Right atrium auricular region (tissue), 2 donors: ENCODE results near the gene SEC22A. TPM values are rescaled to one million over a fixed set of nuclear protein-coding genes. Genes with fewer than 3 reads are reported as not detected.

Source experiments
- DNase-seq: peaks from one replicate; pipeline ENCODE4 v3.0.0-alpha.2; 2019; ENCODE audit warnings: low spot score
- H3K27ac ChIP-seq, 2 donors: fragments of 200-600 bp; sonication (generic); 1 replicate in 1 of 2; 2 replicates in 1 of 2; pipeline ENCODE4 v1.5.1; 2016 to 2019
- H3K27me3 ChIP-seq, 2 donors: fragments of 200-600 bp; sonication (generic); one replicate each; pipeline versions ENCODE4 v1.5.1 to v1.6.0; 2017 to 2019
- H3K36me3 ChIP-seq: fragments of 200-600 bp; sonication (generic); one replicate; pipeline ENCODE4 v1.5.1; 2016
- H3K4me1 ChIP-seq, 2 donors: fragments of 200-600 bp; sonication (generic); one replicate each; pipeline versions ENCODE4 v1.5.1 to v1.6.0; 2017 to 2019
- H3K4me3 ChIP-seq, 2 donors: fragments of 200-600 bp; sonication (generic); 1 replicate in 1 of 2; 2 replicates in 1 of 2; pipeline ENCODE4 v1.5.1; 2017 to 2019; ENCODE audit warnings: mild to moderate bottlenecking in 1 of 2, moderate library complexity in 1 of 2
- H3K9me3 ChIP-seq, 2 donors: fragments of 200-600 bp; sonication (generic); one replicate each; pipeline ENCODE4 v1.5.1; 2019
- total RNA-seq, 2 donors: library from RNA; depleted of rRNA; stranded (reverse); fragments of >200 nt; gene quantifications; one replicate each; pipeline ENCODE4 v1.1.0, GENCODE V29; 2016
- TF ChIP-seq, protein P1 (sequence below), 2 donors: fragments of 200-600 bp; sonication (generic); IDR thresholded peaks; one replicate each; pipeline ENCODE4 v1.5.1; 2019; ENCODE audit warnings: antibody characterized with exemption in 2 of 2

Gene SEC22A
- total RNA-seq, 2 donors from 2014 or later = 13.7 to 24.2 TPM

DNA sequence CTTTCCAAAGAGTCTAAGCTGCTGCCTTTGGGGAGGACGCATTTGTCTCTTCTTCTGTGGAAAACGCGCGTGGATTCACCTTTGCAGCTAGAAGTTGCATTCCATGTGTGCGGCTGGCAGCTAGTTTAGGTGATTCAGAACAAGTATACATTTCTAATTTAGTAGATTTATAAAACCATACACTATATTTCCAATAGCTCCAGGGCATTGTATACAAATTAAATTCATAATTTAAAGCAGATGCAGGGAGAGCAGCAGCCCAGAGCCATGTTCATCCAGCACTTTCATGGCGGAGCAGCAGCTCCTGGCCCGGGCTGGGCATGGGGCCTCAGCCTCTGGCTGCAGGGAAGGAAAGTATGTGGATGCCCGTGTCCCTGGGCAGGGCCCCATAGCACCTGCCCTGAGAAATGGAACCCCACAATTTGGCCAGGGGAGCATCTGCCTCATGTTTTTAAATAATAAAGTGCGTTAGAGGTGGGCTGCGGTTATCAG is 42.8 kb upstream of the SEC22A start:
- H3K27ac ChIP-seq = no peak overlapping the region
- no peaks in the 10 kb centered on the region for H3K27me3 ChIP-seq
- TF ChIP-seq, protein P1, sequence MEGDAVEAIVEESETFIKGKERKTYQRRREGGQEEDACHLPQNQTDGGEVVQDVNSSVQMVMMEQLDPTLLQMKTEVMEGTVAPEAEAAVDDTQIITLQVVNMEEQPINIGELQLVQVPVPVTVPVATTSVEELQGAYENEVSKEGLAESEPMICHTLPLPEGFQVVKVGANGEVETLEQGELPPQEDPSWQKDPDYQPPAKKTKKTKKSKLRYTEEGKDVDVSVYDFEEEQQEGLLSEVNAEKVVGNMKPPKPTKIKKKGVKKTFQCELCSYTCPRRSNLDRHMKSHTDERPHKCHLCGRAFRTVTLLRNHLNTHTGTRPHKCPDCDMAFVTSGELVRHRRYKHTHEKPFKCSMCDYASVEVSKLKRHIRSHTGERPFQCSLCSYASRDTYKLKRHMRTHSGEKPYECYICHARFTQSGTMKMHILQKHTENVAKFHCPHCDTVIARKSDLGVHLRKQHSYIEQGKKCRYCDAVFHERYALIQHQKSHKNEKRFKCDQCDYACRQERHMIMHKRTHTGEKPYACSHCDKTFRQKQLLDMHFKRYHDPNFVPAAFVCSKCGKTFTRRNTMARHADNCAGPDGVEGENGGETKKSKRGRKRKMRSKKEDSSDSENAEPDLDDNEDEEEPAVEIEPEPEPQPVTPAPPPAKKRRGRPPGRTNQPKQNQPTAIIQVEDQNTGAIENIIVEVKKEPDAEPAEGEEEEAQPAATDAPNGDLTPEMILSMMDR (IDR thresholded peaks at IDR 0.05) = no peak
- H3K4me3 ChIP-seq = no peak overlapping the region
- peaks cover 0 to 17% of the 10 kb centered on the region in 2 donors for H3K4me1 ChIP-seq
- no peak for DNase-seq
- H3K9me3 ChIP-seq = no peaks in the 10 kb centered on the region
- peaks cover 44% of the 10 kb centered on the region for H3K36me3 ChIP-seq

GRCh38 chr3:123159926-123160635 is 41.7 kb upstream of the SEC22A start:
- no peak overlapping the region for H3K27ac ChIP-seq
- no peak overlapping the region for H3K4me3 ChIP-seq
- H3K27me3 ChIP-seq = no peaks in the 10 kb centered on the region
- TF ChIP-seq, protein P1 (IDR thresholded peaks at IDR 0.05) = no peak
- H3K36me3 ChIP-seq = peaks cover 36% of the 10 kb centered on the region
- H3K9me3 ChIP-seq = peaks cover 0 to 4% of the 10 kb centered on the region in 2 donors
- no peak for DNase-seq
- H3K4me1 ChIP-seq = peaks cover 0 to 17% of the 10 kb centered on the region in 2 donors

GRCh38 chr3:123161167-123161566 is 40.6 kb upstream of the SEC22A start:
- DNase-seq = no peak
- TF ChIP-seq, protein P1 (IDR thresholded peaks at IDR 0.05) = no peak
- H3K36me3 ChIP-seq = peaks cover 30% of the 10 kb centered on the region

DNA sequence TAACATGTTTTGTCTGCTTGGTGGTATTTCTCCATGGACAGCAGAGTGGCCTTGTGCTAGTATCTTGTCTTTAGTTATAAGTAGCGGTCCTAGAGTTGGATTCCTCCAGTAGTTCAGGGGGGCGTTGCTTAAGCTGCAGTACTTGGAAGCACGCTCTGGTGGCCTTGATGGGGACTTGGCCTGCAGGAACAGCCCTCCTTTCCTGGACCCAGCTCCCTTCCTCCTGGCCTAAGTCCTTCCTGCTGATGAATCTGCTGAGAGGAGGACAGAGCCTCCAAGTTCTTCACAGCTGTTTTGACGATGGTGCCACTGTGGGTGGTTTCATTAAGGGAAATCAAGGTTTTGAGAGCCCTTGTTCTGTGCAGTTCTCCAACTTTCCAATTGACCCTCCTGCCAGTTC is 38.6 kb upstream of the SEC22A start:
- Histone ChIP-seq H3K9me3 (peaks cover 0 to 5% of the 10 kb centered on the region in 2 donors), H3K36me3 (peaks cover 20% of the 10 kb centered on the region), H3K4me3 (no peak overlapping the region), H3K27ac (no peak overlapping the region), H3K27me3 (no peaks in the 10 kb centered on the region), H3K4me1 (no peaks in the 10 kb centered on the region)
- DNase-seq = peak; percentile 21
- TF ChIP-seq, protein P1 (IDR thresholded peaks at IDR 0.05) = no peak

More at GRCh38 chr3:123161167-123161566, 40.6 kb upstream of the SEC22A start:
- no peaks in the 10 kb centered on the region for H3K27me3 ChIP-seq
- no peak overlapping the region for H3K27ac ChIP-seq
- H3K4me3 ChIP-seq = no peak overlapping the region
- H3K9me3 ChIP-seq = peaks cover 0 to 5% of the 10 kb centered on the region in 2 donors
- H3K4me1 ChIP-seq = peaks cover 0 to 17% of the 10 kb centered on the region in 2 donors

DNA sequence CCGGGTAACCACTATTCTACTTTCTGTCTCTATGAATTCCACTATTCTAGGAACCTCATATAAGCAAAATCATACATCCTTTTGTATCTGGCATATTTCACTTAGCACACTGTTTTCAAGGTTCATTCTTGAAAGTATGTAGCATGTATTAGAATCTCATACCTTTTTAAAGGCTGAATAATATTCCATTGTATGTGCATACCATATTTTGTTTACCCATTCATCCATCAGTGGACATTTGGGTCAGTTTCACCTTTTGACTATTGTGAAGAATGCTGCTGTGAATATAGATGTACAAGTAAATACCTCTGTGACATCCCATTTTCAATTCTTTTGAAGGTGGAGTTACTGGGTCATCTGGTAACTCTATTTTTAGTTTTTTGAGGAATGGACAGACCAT is 36.6 kb upstream of the SEC22A start:
- no peaks in the 10 kb centered on the region for H3K27me3 ChIP-seq
- H3K36me3 ChIP-seq = peaks cover 20% of the 10 kb centered on the region
- no peaks in the 10 kb centered on the region for H3K4me1 ChIP-seq
- H3K27ac ChIP-seq = no peak overlapping the region
- peaks cover 0 to 5% of the 10 kb centered on the region in 2 donors for H3K9me3 ChIP-seq
- no peak for DNase-seq
- TF ChIP-seq, protein P1 (IDR thresholded peaks at IDR 0.05) = no peak
- no peak overlapping the region for H3K4me3 ChIP-seq
